ENCODE measurements around the gene ANXA3.
"Not testable (repeated sequence)": the region's sequence is repeated elsewhere in the genome, so short reads cannot be mapped to it uniquely, and the experiment has no call there.

ANXA3 gene

DNA sequence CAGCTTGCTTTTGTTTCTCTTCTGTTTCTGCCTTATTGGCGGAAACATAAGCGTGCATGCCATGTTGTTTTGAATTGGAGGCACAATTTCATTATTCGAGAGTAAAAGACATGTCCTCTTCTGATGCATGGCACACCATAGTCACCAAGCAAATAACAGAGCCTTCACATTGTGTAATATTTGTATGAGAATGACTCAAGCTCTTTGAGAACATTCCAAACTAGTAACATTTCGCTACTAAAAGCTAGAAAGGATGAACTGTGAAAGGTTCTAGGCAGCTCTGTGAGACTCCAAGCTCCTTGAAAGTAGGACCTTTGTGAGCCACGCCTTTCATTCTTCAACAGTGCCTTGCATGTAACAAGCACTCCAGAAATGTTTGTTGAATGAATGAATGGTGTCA lies 9.2 kb upstream of the ANXA3 start:
- Histone ChIP-seq H3K36me3 (ENCODE audit: control insufficient read depth, insufficient read depth, low read length) (no peaks in the 10 kb centered on the region), H3K4me2 (ENCODE audit: low read length) (no peak overlapping the region), H3K9me3 (ENCODE audit: control insufficient read depth, low read length) (no peaks in the 10 kb centered on the region), H3K27ac (no peak overlapping the region), H3K27me3 (ENCODE audit: control insufficient read depth, insufficient read depth, low read length) (no peaks in the 10 kb centered on the region), H3K4me1 (no peaks in the 10 kb centered on the region), H3K79me2 (no peaks in the 10 kb centered on the region), H2AFZ (no peak overlapping the region), H3K9ac (no peak overlapping the region), H3K4me3 (ENCODE audit: low read depth, low read length) (no peak overlapping the region)
- TF ChIP-seq, protein P1, sequence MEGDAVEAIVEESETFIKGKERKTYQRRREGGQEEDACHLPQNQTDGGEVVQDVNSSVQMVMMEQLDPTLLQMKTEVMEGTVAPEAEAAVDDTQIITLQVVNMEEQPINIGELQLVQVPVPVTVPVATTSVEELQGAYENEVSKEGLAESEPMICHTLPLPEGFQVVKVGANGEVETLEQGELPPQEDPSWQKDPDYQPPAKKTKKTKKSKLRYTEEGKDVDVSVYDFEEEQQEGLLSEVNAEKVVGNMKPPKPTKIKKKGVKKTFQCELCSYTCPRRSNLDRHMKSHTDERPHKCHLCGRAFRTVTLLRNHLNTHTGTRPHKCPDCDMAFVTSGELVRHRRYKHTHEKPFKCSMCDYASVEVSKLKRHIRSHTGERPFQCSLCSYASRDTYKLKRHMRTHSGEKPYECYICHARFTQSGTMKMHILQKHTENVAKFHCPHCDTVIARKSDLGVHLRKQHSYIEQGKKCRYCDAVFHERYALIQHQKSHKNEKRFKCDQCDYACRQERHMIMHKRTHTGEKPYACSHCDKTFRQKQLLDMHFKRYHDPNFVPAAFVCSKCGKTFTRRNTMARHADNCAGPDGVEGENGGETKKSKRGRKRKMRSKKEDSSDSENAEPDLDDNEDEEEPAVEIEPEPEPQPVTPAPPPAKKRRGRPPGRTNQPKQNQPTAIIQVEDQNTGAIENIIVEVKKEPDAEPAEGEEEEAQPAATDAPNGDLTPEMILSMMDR (IDR thresholded peaks at IDR 0.05), result no peak

DNA sequence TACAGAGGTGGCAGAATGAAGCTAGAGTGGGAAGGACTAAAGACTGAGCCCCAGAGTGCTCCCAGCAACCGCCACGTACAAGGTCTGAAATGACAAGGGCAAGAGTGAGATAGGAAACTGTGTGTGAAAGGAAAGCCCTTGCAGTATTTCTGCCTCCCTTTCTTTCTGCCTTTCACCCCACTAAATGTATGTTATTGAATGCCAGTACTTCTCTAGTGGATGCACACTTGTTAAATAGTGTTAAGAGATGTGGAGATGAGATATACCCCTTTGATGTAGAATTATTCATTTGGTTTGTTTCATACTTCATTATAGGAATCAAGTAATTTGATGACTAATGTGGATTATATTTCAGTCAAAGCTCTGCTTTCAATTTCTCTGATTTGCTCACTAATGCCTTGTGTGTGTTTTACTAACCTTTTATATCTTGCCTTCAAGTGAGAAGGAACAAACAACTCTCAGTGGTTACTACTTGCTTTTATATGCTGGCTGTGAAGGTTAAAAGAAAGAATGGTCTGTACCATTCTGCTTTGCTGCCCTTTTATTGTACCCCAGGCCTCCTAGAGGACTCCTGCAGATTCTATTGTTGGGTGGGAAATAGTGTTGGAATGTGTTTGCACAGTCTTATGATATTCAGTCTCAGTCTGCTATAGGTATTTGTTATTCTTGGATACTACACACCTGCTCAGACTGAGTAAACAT lies 8.0 kb upstream of the ANXA3 start:
- no peaks in the 10 kb centered on the region for H3K9me3 ChIP-seq (ENCODE audit: control insufficient read depth, low read length)
- no peak overlapping the region for H2AFZ ChIP-seq
- no peak overlapping the region for H3K4me3 ChIP-seq (ENCODE audit: low read depth, low read length)
- no peaks in the 10 kb centered on the region for H3K4me1 ChIP-seq
- no peaks in the 10 kb centered on the region for H3K79me2 ChIP-seq
- H3K27me3 ChIP-seq (ENCODE audit: control insufficient read depth, insufficient read depth, low read length), result no peaks in the 10 kb centered on the region
- H3K9ac ChIP-seq, result no peak overlapping the region
- TF ChIP-seq, protein P1 (IDR thresholded peaks at IDR 0.05), result no peak
- no peak overlapping the region for H3K27ac ChIP-seq
- no peaks in the 10 kb centered on the region for H3K36me3 ChIP-seq (ENCODE audit: control insufficient read depth, insufficient read depth, low read length)
- H3K4me2 ChIP-seq (ENCODE audit: low read length), result no peak overlapping the region

DNA sequence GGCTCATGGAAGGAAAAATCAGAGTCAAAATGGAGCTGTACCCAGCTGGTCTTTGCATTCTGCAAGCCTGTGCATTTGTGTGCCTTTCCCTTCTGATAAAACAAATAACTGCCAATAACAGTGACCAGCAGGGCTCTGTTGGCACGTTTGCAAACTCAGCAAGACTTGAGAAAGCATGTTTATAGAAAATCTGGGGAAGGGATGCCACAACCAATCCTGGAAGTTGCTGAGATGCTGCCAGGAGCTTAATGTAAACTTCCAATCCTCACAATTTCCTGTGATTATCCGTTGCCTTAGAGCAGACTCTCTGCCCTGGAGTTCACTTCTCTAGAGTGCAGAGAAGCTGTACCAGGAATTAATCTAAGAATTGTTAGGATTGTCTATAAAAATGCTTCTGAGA lies 6.9 kb upstream of the ANXA3 start:
- Histone ChIP-seq H3K27ac (no peak overlapping the region), H3K4me1 (no peaks in the 10 kb centered on the region), H2AFZ (no peak overlapping the region), H3K27me3 (ENCODE audit: control insufficient read depth, insufficient read depth, low read length) (no peaks in the 10 kb centered on the region), H3K9ac (no peak overlapping the region), H3K4me3 (ENCODE audit: low read depth, low read length) (no peak overlapping the region), H3K4me2 (ENCODE audit: low read length) (no peak overlapping the region), H3K36me3 (ENCODE audit: control insufficient read depth, insufficient read depth, low read length) (no peaks in the 10 kb centered on the region), H3K79me2 (no peaks in the 10 kb centered on the region), H3K9me3 (ENCODE audit: control insufficient read depth, low read length) (no peaks in the 10 kb centered on the region)
- TF ChIP-seq, protein P1 (IDR thresholded peaks at IDR 0.05), result no peak

DNA sequence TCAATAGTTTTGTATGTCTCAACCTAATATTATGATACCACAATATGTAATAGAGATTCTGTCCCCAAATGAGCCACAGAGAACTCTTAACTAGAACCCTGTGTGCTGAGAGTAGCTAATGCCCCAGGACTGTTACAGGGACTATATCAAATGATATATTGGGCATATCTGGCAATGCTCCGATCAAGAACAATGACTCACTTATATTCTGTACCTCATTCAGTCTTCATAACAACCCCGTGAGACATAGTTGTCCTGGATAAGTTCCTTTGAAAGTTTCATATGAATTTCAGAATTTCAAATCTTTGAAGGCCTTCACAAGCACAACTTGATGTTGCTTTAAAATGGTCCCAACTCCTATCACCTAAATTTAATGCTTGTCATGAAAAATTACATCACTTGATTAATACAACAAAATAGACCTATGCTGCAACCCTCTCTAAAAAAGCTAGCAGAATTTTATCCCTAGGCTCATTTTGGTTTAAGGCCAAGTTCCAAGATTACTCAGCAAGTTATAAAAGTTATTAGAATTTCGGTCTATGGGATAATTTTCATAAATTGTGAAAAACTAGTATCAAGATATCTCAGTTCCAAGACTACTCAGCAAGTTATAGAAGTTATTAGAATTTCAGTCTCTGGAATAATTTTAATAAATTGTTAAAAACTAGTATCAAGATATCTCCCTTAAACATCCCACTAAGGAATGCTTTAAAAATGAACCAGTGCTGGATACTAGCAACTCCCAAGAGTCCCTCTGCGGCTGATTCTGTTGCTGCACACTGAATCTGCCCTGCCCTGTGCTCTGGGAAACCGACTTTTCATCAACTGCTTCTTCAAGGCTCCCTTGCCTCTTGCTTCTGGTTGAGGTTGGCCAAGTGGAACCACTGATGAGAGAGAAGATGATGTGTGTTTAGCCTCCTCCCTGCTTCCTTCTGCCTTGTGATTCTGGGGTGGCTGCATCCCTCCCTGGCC lies 6.0 kb upstream of the ANXA3 start:
- H3K4me2 ChIP-seq (ENCODE audit: low read length), result no peak overlapping the region
- TF ChIP-seq, protein P1 (IDR thresholded peaks at IDR 0.05), result no peak
- no peaks in the 10 kb centered on the region for H3K36me3 ChIP-seq (ENCODE audit: control insufficient read depth, insufficient read depth, low read length)
- no peaks in the 10 kb centered on the region for H3K4me1 ChIP-seq
- no peak overlapping the region for H3K9ac ChIP-seq
- H3K9me3 ChIP-seq (ENCODE audit: control insufficient read depth, low read length), result no peaks in the 10 kb centered on the region
- H3K79me2 ChIP-seq, result no peaks in the 10 kb centered on the region
- no peak overlapping the region for H2AFZ ChIP-seq
- H3K4me3 ChIP-seq (ENCODE audit: low read depth, low read length), result no peak overlapping the region
- H3K27me3 ChIP-seq (ENCODE audit: control insufficient read depth, insufficient read depth, low read length), result no peaks in the 10 kb centered on the region
- H3K27ac ChIP-seq, result no peak overlapping the region

DNA sequence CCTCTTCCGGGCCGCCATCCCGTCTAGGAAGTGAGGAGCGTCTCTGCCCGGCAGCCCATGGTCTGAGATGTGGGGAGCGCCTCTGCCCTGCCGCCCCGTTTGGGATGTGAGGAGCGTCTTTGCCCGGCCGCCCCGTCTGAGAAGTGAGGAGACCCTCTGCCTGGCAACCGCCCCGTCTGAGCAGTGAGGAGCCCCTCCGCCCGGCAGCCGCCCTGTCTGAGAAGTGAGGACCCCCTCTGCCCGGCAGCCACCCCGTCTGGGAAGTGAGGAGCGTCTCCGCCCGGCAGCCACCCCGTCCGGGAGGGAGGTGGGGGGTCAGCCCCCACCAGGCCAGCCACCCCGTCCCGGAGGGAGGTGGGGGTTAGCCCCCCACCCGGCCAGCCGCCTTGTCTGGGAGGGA lies 3.7 kb upstream of the ANXA3 start:
- H3K79me2 ChIP-seq; H3K4me2 ChIP-seq (ENCODE audit: low read length); H3K36me3 ChIP-seq (ENCODE audit: control insufficient read depth, insufficient read depth, low read length); H3K4me3 ChIP-seq (ENCODE audit: low read depth, low read length); H3K9me3 ChIP-seq (ENCODE audit: control insufficient read depth, low read length); H3K4me1 ChIP-seq; H3K9ac ChIP-seq; H2AFZ ChIP-seq; H3K27me3 ChIP-seq (ENCODE audit: control insufficient read depth, insufficient read depth, low read length); H3K27ac ChIP-seq: not testable (repeated sequence)

DNA sequence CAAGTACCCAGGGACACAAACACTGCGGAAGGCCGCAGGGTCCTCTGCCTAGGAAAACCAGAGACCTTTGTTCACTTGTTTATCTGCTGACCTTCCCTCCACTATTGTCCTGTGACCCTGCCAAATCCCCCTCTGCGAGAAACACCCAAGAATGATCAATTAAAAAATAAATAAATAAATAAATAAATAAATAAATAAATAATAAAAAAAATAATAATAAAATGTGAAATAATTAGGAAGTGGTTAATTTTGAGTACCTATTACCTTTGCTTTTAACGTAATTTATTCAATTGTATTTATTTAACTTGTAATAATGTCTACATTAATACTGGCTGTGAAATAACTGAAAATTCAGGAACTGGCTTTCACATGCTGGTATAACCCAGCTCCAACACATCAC lies 2.7 kb upstream of the ANXA3 start:
- H3K9ac ChIP-seq; H3K79me2 ChIP-seq; H3K27me3 ChIP-seq (ENCODE audit: control insufficient read depth, insufficient read depth, low read length); H3K4me3 ChIP-seq (ENCODE audit: low read depth, low read length); H3K36me3 ChIP-seq (ENCODE audit: control insufficient read depth, insufficient read depth, low read length); H2AFZ ChIP-seq; H3K4me1 ChIP-seq; H3K4me2 ChIP-seq (ENCODE audit: low read length); H3K27ac ChIP-seq; H3K9me3 ChIP-seq (ENCODE audit: control insufficient read depth, low read length): not testable (repeated sequence)

Data from parathyroid adenoma (tissue), 2 donors.